GM18498 (cell line): ENCODE results near the gene PALM.
"Not testable (repeated sequence)": the region's sequence is repeated elsewhere in the genome, so short reads cannot be mapped to it uniquely, and the experiment has no call there.

Source experiments
- ATAC-seq: cut with Tn5 transposase; IDR thresholded peaks from one replicate; pipeline ENCODE4 v1.9.1; 2021; ENCODE audit warnings: mild to moderate bottlenecking, moderate library complexity; ENCODE audit not compliant: unreplicated experiment

Gene PALM

GRCh38 chr19:703651-704446, 4.9 kb upstream of the PALM start:
- no peak for ATAC-seq

- no peak for ATAC-seq
These were observed 4.3 kb upstream of the PALM start for GRCh38 chr19:704447-704741.

- ATAC-seq: no peak
These were observed 645 bp downstream of the PALM start for GRCh38 chr19:709196-709964.

DNA sequence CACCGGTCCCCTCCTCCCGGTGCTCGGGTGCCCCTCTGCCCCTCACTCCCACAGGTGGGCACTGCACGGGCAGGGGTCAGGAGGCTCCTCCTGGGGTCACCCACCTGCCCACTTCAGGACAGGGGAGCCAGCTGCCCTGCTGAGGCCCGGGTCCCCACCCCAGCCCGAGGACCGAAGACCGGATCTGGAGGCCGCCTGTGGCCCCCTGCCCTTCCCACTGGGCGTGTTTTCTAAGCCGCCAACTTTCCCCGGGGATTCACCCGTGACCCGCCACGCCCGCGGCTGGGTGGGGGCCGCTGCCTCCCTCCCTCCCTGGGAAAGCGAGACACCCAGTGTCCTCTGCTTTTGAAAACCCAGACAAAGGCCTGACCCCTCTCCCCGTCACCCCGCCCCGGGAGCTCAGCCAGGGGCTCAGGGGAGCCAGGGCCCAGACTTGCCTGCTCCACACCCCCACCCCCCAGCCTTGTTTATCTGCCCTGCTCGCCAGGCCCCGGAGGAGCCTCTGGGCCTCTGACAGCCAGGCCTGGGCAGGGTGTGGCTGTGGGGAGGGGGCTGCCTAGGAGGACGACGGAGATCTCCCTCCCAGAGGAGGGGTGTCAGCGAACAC, 1.3 kb downstream of the PALM start:
- ATAC-seq: no peak

DNA sequence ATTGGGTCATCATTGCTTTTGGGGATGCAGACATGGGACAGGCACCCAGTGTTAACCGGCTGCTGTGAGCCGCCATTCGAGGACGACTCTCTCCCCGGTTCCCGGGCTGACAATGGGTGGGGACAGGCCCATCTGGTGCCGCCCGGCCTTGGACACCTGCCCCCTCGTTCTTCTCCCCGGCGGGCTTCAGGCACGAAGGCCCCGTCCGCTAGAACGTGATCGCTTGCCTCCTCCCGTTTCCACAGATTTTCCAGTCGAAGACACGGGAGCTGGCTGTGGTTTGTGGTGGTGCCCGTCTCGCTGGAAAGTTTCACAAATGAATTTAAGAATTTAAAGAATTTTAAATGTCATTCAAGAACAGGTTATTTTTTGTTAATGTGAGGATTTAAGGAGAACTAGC, 2.0 kb downstream of the PALM start:
- no peak for ATAC-seq

GRCh38 chr19:711254-711653, 2.5 kb downstream of the PALM start:
- ATAC-seq: no peak

GRCh38 chr19:715347-715746, 6.6 kb downstream of the PALM start:
- ATAC-seq: no peak

GRCh38 chr19:718251-718951, 9.7 kb downstream of the PALM start:
- ATAC-seq: no peak

DNA sequence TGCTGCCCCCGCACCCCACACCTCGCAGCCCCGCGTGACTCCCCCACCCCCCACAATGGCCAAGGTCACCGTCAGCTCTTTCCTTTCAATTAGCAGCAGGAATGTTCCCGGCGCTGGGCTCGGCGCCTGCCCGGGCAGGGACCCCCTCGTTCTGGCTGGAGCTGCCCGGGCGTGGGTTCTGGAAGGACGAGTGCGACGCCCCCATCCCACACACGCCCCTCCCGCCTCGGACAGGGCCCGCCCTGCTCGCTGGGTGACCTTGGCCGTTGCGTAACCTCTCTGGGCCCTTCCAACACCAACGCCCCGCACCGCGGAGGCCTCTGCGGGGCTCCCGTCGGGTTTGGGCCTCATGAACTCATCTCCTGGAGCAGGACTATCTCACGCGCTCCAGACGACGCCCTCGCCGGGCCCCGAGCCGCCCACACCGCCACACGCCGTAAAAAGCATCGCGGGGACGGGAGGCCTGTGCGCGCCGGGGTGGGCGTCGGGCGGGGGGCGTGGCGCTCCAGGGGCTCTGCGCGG, 10.3 kb downstream of the PALM start:
- no peak for ATAC-seq

DNA sequence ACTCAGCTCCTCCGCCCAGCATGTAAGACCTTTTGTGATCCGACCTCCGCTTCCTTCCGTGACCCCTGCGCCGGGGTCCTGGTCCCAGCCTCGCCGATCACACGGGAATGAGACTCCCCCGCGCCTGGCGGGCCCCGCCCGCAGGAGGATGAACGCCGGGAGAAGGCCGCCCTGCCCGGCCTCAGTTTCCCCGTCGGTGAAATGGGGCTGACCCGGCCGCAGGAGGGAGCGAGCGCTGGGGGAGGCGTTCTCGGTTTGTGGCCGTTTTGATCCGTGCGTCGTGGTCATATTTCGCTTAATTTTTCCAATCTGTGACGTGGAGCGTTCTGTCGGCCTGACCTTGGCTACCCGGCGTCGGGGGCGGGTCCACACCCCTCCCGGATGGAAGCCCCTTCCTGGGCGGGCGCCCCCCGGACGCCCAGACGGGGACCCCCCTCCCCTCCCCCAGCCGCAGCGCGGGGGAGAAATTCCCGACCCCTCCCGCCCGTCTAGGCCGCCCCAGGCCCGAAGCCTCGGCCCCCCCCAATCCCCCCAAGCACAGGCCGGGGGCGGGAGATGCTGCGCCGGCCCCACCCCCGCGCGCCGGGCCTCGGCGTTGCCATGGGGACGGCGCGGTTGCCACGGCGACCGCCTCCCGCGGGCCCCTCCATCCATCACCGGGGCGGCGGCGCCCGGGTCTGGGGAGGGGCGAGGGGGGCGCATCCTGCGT, 11.1 kb downstream of the PALM start:
- no peak for ATAC-seq

GRCh38 chr19:720345-721160, 11.8 kb downstream of the PALM start:
- ATAC-seq: no peak

GRCh38 chr19:722553-723101, 13.9 kb downstream of the PALM start:
- no peak for ATAC-seq

DNA sequence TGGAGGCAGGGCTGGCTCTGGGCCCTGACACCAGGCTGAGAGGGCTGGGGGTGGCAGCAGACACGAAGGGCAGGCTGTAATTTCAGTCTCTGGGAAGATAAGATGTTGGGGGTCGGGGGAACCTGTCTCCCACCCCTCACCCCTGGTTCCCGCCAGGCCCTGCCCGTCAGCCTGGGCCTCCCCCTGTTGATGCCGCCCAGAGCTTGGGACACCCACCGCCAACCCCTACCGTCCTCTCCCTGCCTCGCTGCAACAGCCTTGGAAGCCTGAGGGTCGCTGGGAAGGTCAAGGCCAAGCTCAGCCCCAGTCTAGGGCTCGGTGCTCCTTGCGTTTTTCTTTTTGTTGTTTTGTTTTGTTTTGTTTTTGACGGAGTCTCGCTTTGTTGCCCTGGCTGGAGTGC, 14.5 kb downstream of the PALM start:
- no peak for ATAC-seq

GRCh38 chr19:723714-724113, 15.0 kb downstream of the PALM start:
- no peak for ATAC-seq

- ATAC-seq: no peak
These were observed 16.8 kb downstream of the PALM start for GRCh38 chr19:725461-726089.

DNA sequence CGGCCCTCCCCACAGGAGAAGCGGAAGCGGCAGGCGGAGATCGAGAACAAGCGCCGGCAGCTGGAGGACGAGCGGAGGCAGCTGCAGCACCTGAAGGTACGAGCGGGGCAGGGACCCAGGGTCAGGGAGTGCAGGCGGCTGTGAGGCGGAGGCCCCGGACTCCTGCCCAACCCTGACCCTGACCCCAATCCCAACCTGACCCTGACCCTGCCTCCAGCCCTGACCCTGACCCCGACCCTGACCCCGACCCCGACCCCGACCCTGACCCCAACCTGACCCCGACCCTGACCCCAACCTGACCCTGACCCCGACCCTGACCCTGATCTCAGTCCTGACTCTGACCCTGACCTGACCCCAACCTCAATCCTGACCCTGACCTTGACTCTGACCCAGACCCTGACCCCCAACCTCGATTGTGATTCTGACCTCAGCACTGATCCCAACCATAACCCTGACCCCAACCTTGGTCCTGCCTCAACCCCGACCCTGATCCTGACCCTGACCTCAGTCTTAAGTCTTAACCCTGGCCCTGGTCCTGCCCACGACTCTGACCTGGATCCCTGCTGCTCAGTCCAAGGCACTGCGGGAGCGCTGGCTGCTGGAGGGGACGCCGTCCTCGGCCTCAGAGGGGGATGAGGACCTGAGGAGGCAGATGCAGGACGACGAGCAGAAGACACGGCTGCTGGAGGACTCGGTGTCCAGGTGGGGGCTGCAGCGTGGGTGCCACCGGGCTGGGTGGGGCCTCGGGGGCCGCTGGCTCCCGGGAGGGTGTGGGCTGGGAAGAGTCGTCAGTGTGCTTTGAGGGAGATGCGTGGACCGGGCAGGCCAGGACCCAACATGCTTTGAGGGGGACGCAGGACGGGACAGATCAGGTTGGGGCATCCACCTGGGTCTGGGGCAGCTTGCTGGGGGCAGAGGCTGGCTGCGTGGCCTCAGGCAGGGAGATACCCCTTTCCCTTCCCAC, 18.5 kb downstream of the PALM start:
- ATAC-seq: no peak

DNA sequence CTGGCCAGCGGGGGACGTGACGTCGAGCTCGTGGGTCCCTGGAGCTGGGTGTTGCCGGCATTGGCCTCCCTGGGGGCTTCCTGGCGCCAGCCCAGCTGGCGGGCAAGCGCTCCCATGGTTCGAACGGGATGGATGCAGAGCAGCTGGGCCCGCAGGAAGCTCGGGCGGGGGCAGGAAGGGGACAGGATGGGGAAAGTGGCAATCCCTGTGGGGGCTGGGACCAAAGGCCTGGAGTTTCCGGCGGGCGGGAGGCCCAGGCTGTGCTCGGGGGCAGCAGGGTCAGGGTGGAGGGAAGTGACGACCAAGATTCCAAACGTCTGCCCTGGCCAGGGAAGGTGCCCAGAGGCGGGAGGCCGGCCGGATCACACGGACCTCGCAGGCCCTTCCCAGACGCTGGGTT, 19.3 kb downstream of the PALM start:
- ATAC-seq: no peak

DNA sequence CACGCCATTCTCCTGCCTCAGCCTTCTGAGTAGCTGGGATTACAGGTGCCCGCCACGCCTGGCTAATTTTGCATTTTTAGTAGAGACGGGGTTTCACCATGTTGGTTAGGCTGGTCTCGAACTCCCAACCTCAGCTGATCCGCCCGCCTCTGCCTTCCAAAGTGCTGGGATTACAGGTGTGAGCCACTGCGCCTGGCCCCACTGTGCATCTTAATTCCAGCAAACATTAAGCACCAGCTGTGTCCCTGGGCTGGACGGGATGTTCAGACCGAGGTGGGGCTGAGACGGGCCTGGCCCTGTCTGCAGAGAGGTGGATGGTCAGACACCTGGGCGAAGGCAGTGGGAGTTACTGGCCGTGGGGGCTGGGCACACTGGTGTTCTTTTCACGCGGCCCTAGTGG, 20.8 kb downstream of the PALM start:
- ATAC-seq: not testable (repeated sequence)
